ENCODE measurements around the gene SAMD4A. TPM values are rescaled to one million over a fixed set of nuclear protein-coding genes. Genes with fewer than 3 reads are reported as not detected.

SAMD4A gene
- total and polyA plus RNA-seq, 2 of the 4 experiments (the other 2 are of a cell fraction) = 22.9 to 38.2 TPM

- no peak for ATAC-seq (ENCODE audit: low read depth)
- H3K27ac ChIP-seq (ENCODE audit: insufficient read depth, low read length) = no peak overlapping the region; the same call in 1 of the 2 replicates
- H2AK9ac ChIP-seq (replicated peaks; ENCODE audit: low read depth, low read length, poor library complexity) = peak overlapping the region; percentile 5
- H3K4me2 ChIP-seq (ENCODE audit: low read depth, low read length) = peak overlapping the region; percentile 9; the same call in 1 of the 2 replicates
- peak overlapping the region; percentile 55; the same call in 1 of the 2 replicates for H3K23ac ChIP-seq (ENCODE audit: low read depth, low read length)
- no peak overlapping the region for H2AFZ ChIP-seq (replicated peaks; ENCODE audit: low read length, poor library complexity)
- peaks cover 3% of the 10 kb centered on the region; the same call in 1 of the 2 replicates for H3K36me3 ChIP-seq (ENCODE audit: control insufficient read depth, insufficient read depth, low read length)
- H4K8ac ChIP-seq (ENCODE audit: low read depth in 2 of 2, low read length in 2 of 2) = peak overlapping the region in 1 of 2 experiments; percentile 18; a peak in 1 of 4 replicates
- DNase-seq = no peak
- in situ Hi-C loops (cut with MboI; ENCODE audit: low sequenced_read_pairs) (no loop called here), dilution Hi-C loops (cut with HindIII; ENCODE audit: low sequenced_read_pairs, unreplicated experiment) (no loop called here), intact Hi-C loops (cut with micrococcal nuclease) (no loop called here)
- POLR2A ChIA-PET (ENCODE audit: unreplicated experiment) = no interaction called here
- H2BK120ac ChIP-seq (ENCODE audit: low read depth, low read length) = peak overlapping the region; percentile 34; the same call in 1 of the 2 replicates
- no peak overlapping the region for H2AK5ac ChIP-seq (ENCODE audit: low read depth, low read length)
- TF ChIP-seq USF2 (IDR thresholded peaks at IDR 0.05; ENCODE audit: low read depth, low read length) (no peak), MAZ (IDR thresholded peaks at IDR 0.05; ENCODE audit: borderline replicate concordance, low read depth, low read length) (no peak), RAD21 (IDR thresholded peaks at IDR 0.05; ENCODE audit: low read length) (no peak), MAFK (IDR thresholded peaks at IDR 0.05; ENCODE audit: low read depth, low read length) (no peak), RFX5 (IDR thresholded peaks at IDR 0.05; ENCODE audit: low read depth, low read length) (no peak), MXI1 (IDR thresholded peaks at IDR 0.05; ENCODE audit: borderline replicate concordance, low read depth, low read length) (no peak), NFE2L2 (IDR thresholded peaks at IDR 0.05; ENCODE audit: low read depth, low read length) (no peak), ELK1 (IDR thresholded peaks at IDR 0.05; ENCODE audit: borderline replicate concordance, low read depth, low read length) (no peak), RCOR1 (IDR thresholded peaks at IDR 0.05; ENCODE audit: insufficient replicate concordance, low read length) (no peak), FOS (IDR thresholded peaks at IDR 0.05; ENCODE audit: low read depth, low read length) (no peak), POLR2A (IDR thresholded peaks at IDR 0.05; ENCODE audit: low read depth, low read length) (no peak)
- no peak overlapping the region for H3K9ac ChIP-seq (ENCODE audit: low read depth, low read length)
- H2BK15ac ChIP-seq (ENCODE audit: low read depth, low read length) = peak overlapping the region; percentile 10; the same call in 1 of the 3 replicates
- H3K14ac ChIP-seq (replicated peaks; ENCODE audit: low read depth, low read length) = peak overlapping the region; percentile 65
- peaks cover 21% of the 10 kb centered on the region for H3K4me1 ChIP-seq (ENCODE audit: control insufficient read depth, insufficient read depth, low read length)
- H3K56ac ChIP-seq (ENCODE audit: extremely low read depth, insufficient read depth, low read length) = no peak overlapping the region
- peak overlapping the region; percentile 34; the same call in 1 of the 2 replicates for H3K4ac ChIP-seq (ENCODE audit: low read depth, low read length)
- no peaks in the 10 kb centered on the region for H3K9me3 ChIP-seq (ENCODE audit: control insufficient read depth, insufficient read depth, low read length)
- H4K20me1 ChIP-seq (ENCODE audit: insufficient read depth, low read length) = peaks cover 62% of the 10 kb centered on the region
- H4K91ac ChIP-seq (ENCODE audit: insufficient read depth, low read depth, low read length) = no peak overlapping the region
- peaks cover 57 to 88% of the 10 kb centered on the region in 2 experiments for H3K79me1 ChIP-seq (ENCODE audit: low read depth in 1 of 2, low read length in 2 of 2)
- H2BK20ac ChIP-seq (ENCODE audit: low read depth, low read length) = no peak overlapping the region
- no peaks in the 10 kb centered on the region for H3K27me3 ChIP-seq (ENCODE audit: control insufficient read depth, insufficient read depth, low read length)
- no peak overlapping the region for H3K4me3 ChIP-seq (ENCODE audit: insufficient read depth, low read depth, low read length)
- 100% methylated on average over 2 of the region's 5 CpGs; no CpG with 5 or more reads in 1 of the 2 experiments for WGBS, 2 experiments (ENCODE audit: extremely low coverage in 2 of 2, insufficient read length in 1 of 2)
- H3K18ac ChIP-seq (ENCODE audit: low read depth, low read length) = no peak overlapping the region; the same call in 1 of the 2 replicates
- H2BK5ac ChIP-seq (ENCODE audit: low read depth, low read length, poor library complexity, severe bottlenecking) = peak overlapping the region; percentile 38
- H3K9me1 ChIP-seq (ENCODE audit: insufficient read depth, low read length) = peaks cover 26% of the 10 kb centered on the region
- H4K5ac ChIP-seq (ENCODE audit: low read depth, low read length) = peak overlapping the region; percentile 19; the same call in 1 of the 2 replicates
- BruUV-seq (replicated peaks) = no TSS peak
- CTCF ChIA-PET = no interaction called here
Observed at GRCh38 chr14:54711812-54712464, 145.0 kb downstream of the SAMD4A start.
